IMR-90 (cell line): ENCODE data around the gene ADD2. TPM values are rescaled to one million over a fixed set of nuclear protein-coding genes. Genes with fewer than 3 reads are reported as not detected.

Experiments
- ATAC-seq: fragments of 200-7000 bp; cut with Tn5 transposase; 2 replicates; pipeline ENCODE4 v1.9.1; 2020; ENCODE audit warnings: low read depth, mild to moderate bottlenecking, moderate library complexity
- BruUV-seq: library from RNA; stranded (reverse); fragments of 400-500 nt; replicated peaks from 2 replicates; lab custom pipeline; 2021; lab: Mats Ljungman, UMichigan
- CTCF ChIA-PET: fragments of 300-600 bp; formaldehyde crosslinking; extraction: SDS; loops from one replicate; lab custom pipeline; 2021; ENCODE audit warnings: antibody characterized with exemption; lab: Yijun Ruan, JAX
- POLR2A ChIA-PET: fragments of 300-600 bp; sonication (Branson Sonifier 250); formaldehyde crosslinking; loops from one replicate; lab custom pipeline; 2022; ENCODE audit warnings: antibody characterized with exemption; ENCODE audit not compliant: unreplicated experiment; lab: Charles Lee
- DNase-seq: peaks from one replicate; pipeline ENCODE4 v3.0.0; 2013
- H2AFZ ChIP-seq: replicated peaks from 2 replicates; pipeline ENCODE3; 2013; ENCODE audit warnings: low read length, mild to moderate bottlenecking; ENCODE audit not compliant: poor library complexity
- H2AK5ac ChIP-seq: 2 replicates; pipeline ENCODE4 v1.6.1; 2013; ENCODE audit warnings: low read depth, low read length, inconsistent platforms
- H2AK9ac ChIP-seq: replicated peaks from 2 replicates; pipeline ENCODE3; 2013; ENCODE audit warnings: mild to moderate bottlenecking, low read depth, low read length, moderate library complexity; ENCODE audit not compliant: poor library complexity
- H2BK120ac ChIP-seq: 2 replicates; pipeline ENCODE4 v1.6.1; 2013; ENCODE audit warnings: low read depth, low read length, inconsistent platforms
- H2BK15ac ChIP-seq: 3 replicates; pipeline ENCODE4 v1.6.1; 2013; ENCODE audit warnings: low read depth, low read length, inconsistent platforms
- H2BK20ac ChIP-seq: 2 replicates; pipeline ENCODE4 v1.6.1; 2013; ENCODE audit warnings: low read depth, mild to moderate bottlenecking, inconsistent platforms, low read length, moderate library complexity
- H2BK5ac ChIP-seq: 2 replicates; pipeline ENCODE4 v1.6.1; 2013; ENCODE audit warnings: mild to moderate bottlenecking, low read depth, low read length, inconsistent platforms; ENCODE audit not compliant: poor library complexity, severe bottlenecking
- H3K14ac ChIP-seq: replicated peaks from 2 replicates; pipeline ENCODE4 v1.6.1; 2013; ENCODE audit warnings: low read depth, low read length, inconsistent platforms
- H3K18ac ChIP-seq: 2 replicates; pipeline ENCODE4 v1.6.1; 2013; ENCODE audit warnings: low read depth, low read length, control low read depth
- H3K23ac ChIP-seq: 2 replicates; pipeline ENCODE4 v1.6.1; 2013; ENCODE audit warnings: low read depth, low read length, inconsistent platforms
- H3K27ac ChIP-seq: 2 replicates; pipeline ENCODE4 v1.5.1; 2013; ENCODE audit warnings: mild to moderate bottlenecking, control low read depth, low read length; ENCODE audit not compliant: insufficient read depth
- H3K27me3 ChIP-seq: 2 replicates; pipeline ENCODE4 v1.6.1; 2013; ENCODE audit warnings: low read length; ENCODE audit not compliant: control insufficient read depth, insufficient read depth
- H3K36me3 ChIP-seq: 2 replicates; pipeline ENCODE4 v1.6.1; 2013; ENCODE audit warnings: low read length, mixed read lengths; ENCODE audit not compliant: control insufficient read depth, insufficient read depth
- H3K4ac ChIP-seq: 2 replicates; pipeline ENCODE4 v1.6.1; 2013; ENCODE audit warnings: low read depth, low read length, inconsistent platforms
- H3K4me1 ChIP-seq: 2 replicates; pipeline ENCODE4 v1.6.1; 2013; ENCODE audit warnings: low read length, mixed read lengths; ENCODE audit not compliant: control insufficient read depth, insufficient read depth
- H3K4me2 ChIP-seq: 2 replicates; pipeline ENCODE4 v1.6.1; 2013; ENCODE audit warnings: low read depth, mild to moderate bottlenecking, control low read depth, low read length, moderate library complexity
- H3K4me3 ChIP-seq: 2 replicates; pipeline ENCODE4 v1.5.1; 2013; ENCODE audit warnings: low read depth, mild to moderate bottlenecking, control low read depth, low read length, moderate library complexity; ENCODE audit not compliant: insufficient read depth
- H3K56ac ChIP-seq: 2 replicates; pipeline ENCODE4 v1.6.1; 2013; ENCODE audit warnings: low read length, inconsistent platforms; ENCODE audit not compliant: insufficient read depth; ENCODE audit errors: extremely low read depth
- H3K79me1 ChIP-seq, 2 experiments: 2 replicates each; pipeline ENCODE4 v1.6.1; 2013; ENCODE audit warnings: low read length in 2 of 2, inconsistent platforms in 1 of 2, low read depth in 1 of 2
- H3K9ac ChIP-seq: 2 replicates; pipeline ENCODE4 v1.6.1; 2013; ENCODE audit warnings: low read depth, low read length, control low read depth
- H3K9me1 ChIP-seq: 2 replicates; pipeline ENCODE4 v1.6.1; 2013; ENCODE audit warnings: low read length, inconsistent platforms; ENCODE audit not compliant: insufficient read depth
- H3K9me3 ChIP-seq: 2 replicates; pipeline ENCODE4 v1.6.1; 2013; ENCODE audit warnings: low read length; ENCODE audit not compliant: control insufficient read depth, insufficient read depth
- H4K20me1 ChIP-seq: 2 replicates; pipeline ENCODE4 v1.6.1; 2013; ENCODE audit warnings: low read length, inconsistent platforms; ENCODE audit not compliant: insufficient read depth
- H4K5ac ChIP-seq: 2 replicates; pipeline ENCODE4 v1.6.1; 2013; ENCODE audit warnings: mild to moderate bottlenecking, low read depth, low read length, control low read depth
- H4K8ac ChIP-seq, 2 experiments: 2 replicates each; pipeline ENCODE4 v1.6.1; 2013; ENCODE audit warnings: low read depth in 2 of 2, low read length in 2 of 2, control low read depth in 1 of 2, inconsistent platforms in 1 of 2
- H4K91ac ChIP-seq: 2 replicates; pipeline ENCODE4 v1.6.1; 2013; ENCODE audit warnings: low read depth, low read length, inconsistent platforms; ENCODE audit not compliant: insufficient read depth
- CEBPB ChIP-seq: IDR thresholded peaks from 2 replicates; pipeline ENCODE4 v1.6.1; 2012; ENCODE audit warnings: low read depth, low read length, improper control_type of control experiment
- CHD1 ChIP-seq: IDR thresholded peaks from 2 replicates; pipeline ENCODE4 v1.6.1; 2012; ENCODE audit warnings: low read depth, low read length, improper control_type of control experiment
- MAZ ChIP-seq: IDR thresholded peaks from 2 replicates; pipeline ENCODE4 v1.6.1; 2012; ENCODE audit warnings: low read depth, mild to moderate bottlenecking, low read length, improper control_type of control experiment, moderate library complexity, borderline replicate concordance
- SMC3 ChIP-seq: fragments of 150-350 bp; IDR thresholded peaks from 2 replicates; pipeline ENCODE4 v1.6.1; 2016; ENCODE audit warnings: low read depth, mild to moderate bottlenecking, antibody characterized with exemption, low read length, moderate library complexity
- USF2 ChIP-seq: fragments of 150-350 bp; IDR thresholded peaks from 2 replicates; pipeline ENCODE4 v1.6.1; 2017; ENCODE audit warnings: mild to moderate bottlenecking, antibody characterized with exemption, low read length, low read depth
- WGBS, 2 experiments: methylation state at CpG; one replicate each; pipeline versions ENCODE4 v1.1.5 to v1.1.7; 2013; ENCODE audit warnings: missing lambda C conversion rate in 2 of 2; ENCODE audit not compliant: insufficient read length in 1 of 2; ENCODE audit errors: extremely low coverage in 2 of 2; 5-methylcytosine and 5-hydroxymethylcytosine counted together
- dilution Hi-C: fragments of 300-500 bp; cut with HindIII; formaldehyde crosslinking; loops from one replicate; pipeline ENCODE4 v1.14.3; 2018; ENCODE audit warnings: low sequenced_read_pairs; ENCODE audit not compliant: unreplicated experiment
- in situ Hi-C: fragments of 300-500 bp; cut with MboI; formaldehyde crosslinking; loops from 3 replicates; pipeline ENCODE4 v1.14.3; 2019; ENCODE audit warnings: low sequenced_read_pairs, inconsistent platforms, mixed read lengths
- intact Hi-C: fragments of 100-400 bp; cut with micrococcal nuclease; formaldehyde crosslinking; loops from 2 replicates; pipeline ENCODE4 v1.10.0; 2022
- polyA plus RNA-seq, 3 experiments: library from polyadenylated mRNA; depleted of rRNA; stranded (reverse); fragments of >200 nt; gene quantifications; 2 replicates each; pipeline ENCODE4 v1.2.3, GENCODE V29; 2012; ENCODE audit warnings: low replicate concordance in 1 of 3
- total RNA-seq: library from RNA; depleted of rRNA; stranded (reverse); fragments of >200 nt; gene quantifications from 2 replicates; pipeline ENCODE4 v1.2.3, GENCODE V29; 2012

Gene ADD2
- total and polyA plus RNA-seq, 2 of the 4 experiments (the other 2 are of a cell fraction), result not detected

DNA sequence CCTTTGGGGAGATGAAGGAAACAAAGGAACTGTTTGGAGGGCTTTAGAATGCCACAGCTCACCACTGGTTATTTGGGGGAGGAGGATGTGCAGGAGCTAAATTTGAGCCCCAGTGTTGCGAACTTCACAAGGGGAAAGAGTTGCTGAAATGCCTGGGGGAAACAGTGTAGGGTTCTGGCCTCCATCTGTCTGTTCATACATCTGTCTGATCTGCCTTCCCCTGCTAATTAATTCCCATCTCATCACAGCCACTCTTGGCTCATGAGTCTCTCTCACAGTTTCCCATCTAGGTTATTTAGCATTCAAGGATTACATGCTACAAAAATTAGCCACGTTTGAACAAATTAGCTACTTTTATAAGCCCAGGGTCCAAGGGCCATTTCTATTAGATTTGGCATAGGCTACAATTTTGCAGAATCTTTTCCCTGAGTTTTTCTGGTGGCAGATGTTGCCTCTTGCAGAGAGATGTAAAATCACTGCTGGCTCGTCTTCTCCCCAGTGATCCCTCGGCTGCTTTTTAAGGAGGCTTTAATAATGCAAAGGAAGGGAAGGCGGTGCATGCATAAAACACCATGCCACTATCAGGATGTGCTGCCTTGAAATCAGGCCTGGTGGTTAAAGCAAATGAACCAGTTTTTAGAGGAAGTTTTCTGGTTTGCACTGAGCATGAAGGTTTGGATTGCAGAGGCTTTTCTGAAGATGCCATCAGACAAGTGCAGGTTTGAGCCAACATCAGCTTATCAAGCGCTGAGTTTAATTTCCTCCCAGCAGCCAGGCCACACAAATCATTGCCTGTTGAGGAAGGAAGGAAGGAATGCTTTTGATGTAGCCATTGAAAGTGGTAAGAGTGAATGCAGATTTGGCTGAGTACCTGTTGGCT lies 35.0 kb downstream of the ADD2 start:
- Histone ChIP-seq H3K27me3 (peaks cover 4% of the 10 kb centered on the region), H2AFZ (no peak overlapping the region), H3K9me3 (no peaks in the 10 kb centered on the region), H3K4me1 (no peaks in the 10 kb centered on the region), H2AK9ac (no peak overlapping the region), H2BK5ac (no peak overlapping the region), H2BK20ac (no peak overlapping the region), H3K4ac (no peak overlapping the region), H3K56ac (no peak overlapping the region), H3K4me3 (no peak overlapping the region), H3K27ac (no peak overlapping the region), H3K79me1 (no peaks in the 10 kb centered on the region), H4K8ac (no peak overlapping the region), H4K20me1 (no peaks in the 10 kb centered on the region), H4K91ac (no peak overlapping the region), H3K18ac (no peak overlapping the region), H3K14ac (no peak overlapping the region), H2BK15ac (no peak overlapping the region), H3K9ac (no peak overlapping the region), H3K4me2 (no peak overlapping the region), H2BK120ac (no peak overlapping the region), H4K5ac (no peak overlapping the region), H3K36me3 (no peaks in the 10 kb centered on the region), H3K23ac (no peak overlapping the region), H3K9me1 (no peaks in the 10 kb centered on the region), H2AK5ac (no peak overlapping the region)
- WGBS, 2 experiments, result 33% methylated on average over 1 of the region's 6 CpGs; no CpG with 5 or more reads in 1 of the 2 experiments
- CTCF ChIA-PET, result no interaction called here
- dilution Hi-C loops (no loop called here), in situ Hi-C loops (no loop called here), intact Hi-C loops (no loop called here)
- POLR2A ChIA-PET, result no interaction called here
- DNase-seq (no peak), ATAC-seq (no peak)
- BruUV-seq, result no TSS peak
- TF ChIP-seq MAZ (no peak), CHD1 (no peak), SMC3 (no peak), USF2 (no peak), CEBPB (no peak)
